EH (cell line): ENCODE measurements around the gene SUSD6.
A peak's percentile ranks its signal among the peaks of the same experiment; 100 is the strongest.

ENCODE experiments used
- DNase-seq: peaks from one replicate; pipeline ENCODE4 v3.0.0-alpha.2; 2015; ENCODE audit warnings: low read depth

SUSD6 gene, protein sequence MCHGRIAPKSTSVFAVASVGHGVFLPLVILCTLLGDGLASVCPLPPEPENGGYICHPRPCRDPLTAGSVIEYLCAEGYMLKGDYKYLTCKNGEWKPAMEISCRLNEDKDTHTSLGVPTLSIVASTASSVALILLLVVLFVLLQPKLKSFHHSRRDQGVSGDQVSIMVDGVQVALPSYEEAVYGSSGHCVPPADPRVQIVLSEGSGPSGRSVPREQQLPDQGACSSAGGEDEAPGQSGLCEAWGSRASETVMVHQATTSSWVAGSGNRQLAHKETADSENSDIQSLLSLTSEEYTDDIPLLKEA

GRCh38 chr14:69611172-69612013 is at the start of gene SUSD6:
Gene SUSD6 (plus strand): TSS chr14:69611596. CDS start chr14:69658593, 46,997 bp downstream.
- peak; percentile 90 for DNase-seq

- DNase-seq: no peak
Observed at GRCh38 chr14:69561893-69562292, 49.5 kb upstream of the SUSD6 start.

DNA sequence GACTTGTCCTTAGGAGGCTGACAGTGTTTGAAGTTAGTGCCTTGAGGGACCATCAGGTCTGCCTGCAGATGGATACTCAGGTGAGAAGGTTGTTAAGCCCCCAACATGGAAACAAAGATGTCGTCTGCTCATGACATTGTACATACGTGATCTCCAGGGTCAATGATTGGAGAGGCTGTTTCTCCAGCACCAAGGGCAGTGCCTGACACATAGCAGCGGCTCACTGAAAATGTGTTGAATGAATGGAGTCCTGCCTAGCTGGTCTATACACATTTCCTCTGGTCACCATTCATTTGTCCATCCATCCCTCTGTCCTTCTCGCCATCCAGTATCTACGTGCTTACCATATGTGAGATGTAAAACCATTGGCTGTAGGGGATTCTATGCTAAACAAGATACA is 43.8 kb upstream of the SUSD6 start:
- no peak for DNase-seq

- no peak for DNase-seq
Observed at GRCh38 chr14:69569859-69570258, 41.5 kb upstream of the SUSD6 start.

DNA sequence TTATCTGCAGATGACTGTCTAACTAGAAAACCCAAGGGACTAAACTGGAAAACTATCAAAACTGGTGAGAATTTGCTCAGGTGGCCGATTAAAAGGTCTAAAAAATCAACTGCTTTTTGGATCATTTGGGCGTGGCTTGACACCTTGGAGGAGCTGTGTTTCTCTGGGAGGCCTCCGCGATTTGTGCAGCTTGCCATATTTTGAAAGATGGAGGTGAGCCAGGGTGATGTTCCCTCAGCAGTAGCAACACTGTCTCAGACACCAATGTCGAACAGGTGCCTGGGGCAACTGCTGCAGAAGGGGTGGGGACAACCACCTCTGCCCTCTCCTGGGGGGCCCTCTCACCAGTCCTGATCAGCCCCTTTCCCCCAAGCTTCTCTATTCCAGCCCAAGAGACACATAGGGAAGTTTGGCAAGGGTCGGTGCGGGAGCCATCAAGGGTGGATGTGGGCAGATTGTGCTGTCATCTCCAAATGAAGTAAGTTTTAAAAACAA is 40.5 kb upstream of the SUSD6 start:
- DNase-seq: no peak

DNA sequence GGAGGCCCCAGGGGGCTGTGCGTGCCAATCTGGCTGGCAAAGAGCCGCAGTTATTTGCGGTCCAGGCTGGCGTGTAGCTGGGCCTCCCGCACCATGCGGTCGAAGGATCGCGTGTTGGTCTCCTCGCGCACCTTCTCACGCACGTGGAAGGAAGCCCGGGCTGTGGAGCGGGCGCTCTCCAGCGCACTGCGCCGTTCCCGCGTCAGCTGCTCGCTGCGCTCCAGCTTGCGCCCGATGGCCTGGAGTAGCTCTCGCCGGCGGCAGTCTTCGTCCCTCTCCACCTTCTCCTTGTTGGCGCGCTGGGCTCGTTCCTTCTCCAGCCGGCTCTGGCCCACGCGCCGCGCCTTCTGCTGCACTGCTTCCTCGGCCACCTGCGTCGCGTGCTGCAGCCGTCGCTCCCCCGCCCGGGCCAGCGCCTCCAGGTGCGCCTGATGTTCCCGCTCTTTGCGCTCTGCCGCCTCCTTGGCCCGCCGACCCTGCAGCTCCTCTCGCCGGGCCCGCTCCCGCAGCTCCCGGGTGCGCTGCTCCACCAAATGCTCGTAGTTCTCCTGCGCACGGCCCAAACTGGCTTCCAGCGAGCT is 39.9 kb upstream of the SUSD6 start:
- no peak for DNase-seq

DNA sequence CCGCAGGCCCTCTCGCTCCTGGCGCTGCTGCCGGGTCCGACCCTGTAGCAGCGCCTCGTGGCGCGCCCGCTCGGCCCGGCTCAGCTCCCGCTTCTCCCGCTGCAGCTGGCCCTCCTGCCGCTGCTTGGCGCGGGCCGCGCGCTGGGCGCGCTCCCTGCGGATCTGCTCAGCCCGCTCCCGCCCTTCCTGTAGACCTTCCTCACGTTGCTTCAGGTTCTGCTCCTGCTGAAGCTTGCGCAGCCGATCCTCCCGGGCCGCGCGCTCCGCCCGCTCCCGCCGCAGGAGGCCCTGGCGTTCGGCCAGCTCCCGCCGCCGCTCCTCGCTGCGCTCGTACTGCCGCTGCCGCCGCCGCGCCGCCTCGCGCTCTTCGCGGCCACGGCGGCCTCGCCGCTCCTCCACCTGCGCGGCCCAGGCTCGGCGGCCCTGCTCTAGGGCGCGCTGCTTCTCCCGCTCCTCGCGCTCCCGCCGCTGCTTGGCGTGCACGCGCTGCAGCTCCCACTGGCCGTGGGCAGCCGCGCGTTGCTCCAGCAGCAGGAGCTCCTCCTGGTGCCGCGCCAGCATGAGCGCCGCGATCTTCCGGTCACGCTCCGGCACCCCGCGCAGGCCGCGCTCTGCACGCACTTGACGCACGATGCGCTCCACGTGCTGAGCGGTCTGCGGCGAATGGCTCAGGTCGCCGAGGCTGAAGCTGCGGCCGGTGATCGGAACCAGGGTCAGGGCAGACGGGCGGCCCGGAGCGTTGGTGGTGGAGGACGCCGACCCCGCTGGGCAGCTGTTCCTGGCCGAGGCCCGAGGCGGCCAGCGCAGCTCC is 39.2 kb upstream of the SUSD6 start:
- peak; percentile 22 for DNase-seq

GRCh38 chr14:69572841-69573135 is 38.6 kb upstream of the SUSD6 start:
- DNase-seq: no peak

- no peak for DNase-seq
Observed at GRCh38 chr14:69573205-69573830, 38.1 kb upstream of the SUSD6 start.

- no peak for DNase-seq
Observed at GRCh38 chr14:69573831-69574262, 37.5 kb upstream of the SUSD6 start.

DNA sequence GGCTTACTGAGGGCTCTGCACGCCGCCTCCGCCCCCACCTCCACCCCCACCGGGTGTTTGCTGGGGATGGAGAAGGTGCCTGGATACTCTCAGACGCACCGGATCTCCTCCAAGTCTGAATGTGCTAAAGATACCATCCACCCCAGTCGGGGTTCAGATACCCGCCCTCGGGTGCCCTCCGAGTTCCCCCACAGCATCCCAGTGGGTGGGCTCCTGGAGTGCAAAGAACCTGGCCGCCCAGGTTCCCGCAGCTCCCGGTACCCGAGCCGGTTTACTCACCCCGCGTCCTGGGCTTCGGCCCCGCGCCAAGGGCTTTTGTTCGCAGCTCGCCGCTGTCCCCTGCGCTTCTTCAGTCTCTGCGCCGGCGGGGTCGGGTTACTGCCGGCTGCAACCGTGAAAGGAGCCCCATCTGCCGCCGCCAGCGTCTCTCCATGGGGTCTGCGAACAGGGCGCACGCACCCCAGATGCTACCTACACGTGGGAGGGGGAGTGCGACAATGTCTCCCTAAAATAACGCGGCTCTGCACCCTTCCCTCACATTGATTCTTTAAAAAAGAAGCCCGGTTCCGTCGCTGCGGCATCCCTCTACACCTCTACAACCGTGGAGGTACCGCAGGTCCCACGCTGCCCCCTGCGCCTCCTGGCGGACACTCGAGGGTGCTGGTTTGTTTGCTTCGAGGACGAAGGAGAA is 37.0 kb upstream of the SUSD6 start, which contains the start of gene CCDC177:
TSS of gene CCDC177 (minus strand) at position 609 of the 691 bp plus-strand sequence. CDS start 1,249 bp downstream, outside the sequence.
- DNase-seq: peak; percentile 46

DNA sequence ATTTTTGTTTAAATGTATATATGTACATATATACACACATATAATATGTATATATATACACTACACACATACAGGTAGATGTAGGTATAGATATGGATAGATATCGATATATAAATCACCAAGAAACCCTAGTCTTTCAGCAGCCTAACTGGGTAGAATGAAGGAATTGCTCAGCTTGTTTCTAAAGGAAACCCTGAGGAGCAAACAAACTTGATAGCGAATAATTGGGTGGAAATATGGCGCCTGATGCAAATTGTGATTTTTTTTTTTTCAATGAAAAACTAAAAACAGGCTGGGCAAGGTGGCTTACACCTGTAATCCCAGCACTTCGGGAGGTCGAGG is 36.5 kb upstream of the SUSD6 start:
- DNase-seq: no peak

DNA sequence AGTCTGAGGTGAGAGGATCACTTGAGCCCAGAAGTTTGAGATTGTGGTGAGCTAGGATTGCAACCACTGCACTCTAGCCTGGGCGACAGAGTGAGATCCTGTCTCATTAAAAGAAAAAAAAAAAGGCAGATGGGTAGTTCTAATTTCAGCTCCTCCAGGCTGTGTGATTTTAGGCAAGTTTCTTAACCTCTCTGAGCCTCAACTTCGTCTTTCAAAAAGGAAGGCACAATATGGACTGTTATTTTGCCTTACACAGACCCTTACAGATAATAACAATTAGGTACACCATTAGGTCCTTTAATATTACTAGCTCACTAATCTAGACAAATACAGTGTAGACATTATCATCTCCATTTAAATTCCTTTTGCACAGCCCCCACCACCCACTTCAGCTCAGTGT is 31.9 kb upstream of the SUSD6 start:
- no peak for DNase-seq

GRCh38 chr14:69580009-69580577 is 31.3 kb upstream of the SUSD6 start:
- peak; percentile 58 for DNase-seq

GRCh38 chr14:69581316-69581935 is 30.0 kb upstream of the SUSD6 start:
- DNase-seq: no peak

GRCh38 chr14:69582212-69582611 is 29.2 kb upstream of the SUSD6 start:
- DNase-seq: peak; percentile 67

- no peak for DNase-seq
Observed at GRCh38 chr14:69582829-69583228, 28.6 kb upstream of the SUSD6 start.

GRCh38 chr14:69584389-69584788 is 27.0 kb upstream of the SUSD6 start:
- DNase-seq: no peak

GRCh38 chr14:69586404-69586803 is 25.0 kb upstream of the SUSD6 start:
- peak; percentile 40 for DNase-seq

- no peak for DNase-seq
Observed at GRCh38 chr14:69587389-69587788, 24.0 kb upstream of the SUSD6 start.
